K562 (cell line): ENCODE data around the gene ULK1. TPM values are rescaled to one million over a fixed set of nuclear protein-coding genes. Genes with fewer than 3 reads are reported as not detected.

Experiments used
- ATAC-seq: fragments of 200-7000 bp; cut with Tn5 transposase; 3 replicates; pipeline ENCODE4 v1.9.1; 2020; ENCODE audit warnings: moderate library complexity
- BruUV-seq: library from RNA; stranded (reverse); fragments of 400-500 nt; replicated peaks from 2 replicates; lab custom pipeline; 2021; lab: Mats Ljungman, UMichigan
- CTCF ChIA-PET: fragments of 300-600 bp; formaldehyde crosslinking; extraction: SDS; loops from one replicate; lab custom pipeline; 2021; ENCODE audit warnings: low intra/inter-chr PET ratio; lab: Yijun Ruan, JAX
- POLR2A ChIA-PET: fragments of 300-600, 350-650 bp; sonication (Branson Sonifier 250); formaldehyde crosslinking; extraction: SDS; loops from one replicate; lab custom pipeline; 2021; ENCODE audit warnings: antibody characterized with exemption, inconsistent platforms; lab: Yijun Ruan, JAX
- DNase-seq, 4 experiments: peaks; one replicate each; pipeline versions ENCODE4 v3.0.0 to v3.0.0-alpha.2; 2011 to 2018; ENCODE audit warnings: low spot score in 3 of 4, mixed read lengths in 3 of 4; ENCODE audit errors: extremely low read depth in 1 of 4
- FAIRE-seq: peaks from 2 replicates; lab custom pipeline; 2011; peaks lifted over from hg19 to GRCh38; lab: Jason Lieb, UNC
- H2AFZ ChIP-seq: 2 replicates; pipeline ENCODE4 v1.6.0; 2011; ENCODE audit warnings: low read depth, low read length, control low read depth, inconsistent platforms
- H3K27ac ChIP-seq: fragments of 200-600 bp; 3 replicates; pipeline ENCODE4 v1.8.0; 2011; ENCODE audit warnings: low read depth, mild to moderate bottlenecking, control low read depth, inconsistent platforms, low read length, moderate library complexity, mixed read lengths; ENCODE audit errors: extremely low read depth
- H3K27me3 ChIP-seq, 2 experiments: fragments of 300-600 bp in 1 of 2; 2 replicates in 1 of 2; 3 replicates in 1 of 2; pipeline versions ENCODE4 v1.6.0 to v1.8.0; 2011; ENCODE audit warnings: inconsistent platforms in 2 of 2, low read length in 2 of 2, mild to moderate bottlenecking in 1 of 2, mixed read lengths in 1 of 2, moderate library complexity in 1 of 2; ENCODE audit not compliant: control insufficient read depth in 2 of 2, insufficient read depth in 2 of 2
- H3K36me3 ChIP-seq: fragments of 300-600 bp; 3 replicates; pipeline ENCODE4 v1.8.0; 2011; ENCODE audit warnings: mild to moderate bottlenecking, low read length, inconsistent platforms; ENCODE audit not compliant: control insufficient read depth, insufficient read depth
- H3K4me1 ChIP-seq, 2 experiments: fragments of 200-600 bp in 1 of 2; replicated peaks in 1 of 2; 2 replicates in 1 of 2; 3 replicates in 1 of 2; pipeline versions ENCODE4 v1.5.1 to v1.8.0; 2011; ENCODE audit warnings: inconsistent platforms in 2 of 2, low read length in 2 of 2, mild to moderate bottlenecking in 1 of 2, mixed read lengths in 1 of 2, moderate library complexity in 1 of 2; ENCODE audit not compliant: control insufficient read depth in 2 of 2, insufficient read depth in 2 of 2
- H3K4me2 ChIP-seq: 2 replicates; pipeline ENCODE4 v1.6.1; 2011; ENCODE audit warnings: low read length, control low read depth, inconsistent platforms, mixed read lengths; ENCODE audit not compliant: insufficient read depth
- H3K4me3 ChIP-seq: fragments of 200-600 bp; sonication (generic), shearing (Covaris generic); 2 replicates; pipeline ENCODE4 v1.5.1; 2016; ENCODE audit warnings: control low read depth, inconsistent platforms
- H3K79me2 ChIP-seq: fragments of 200-600 bp; 3 replicates; pipeline ENCODE4 v1.8.0; 2011; ENCODE audit warnings: low read length, inconsistent platforms; ENCODE audit not compliant: control insufficient read depth, insufficient read depth
- H3K9ac ChIP-seq, 2 experiments: 2 replicates each; pipeline versions ENCODE4 v1.6.0 to v1.6.1; 2011; ENCODE audit warnings: low read depth in 2 of 2, low read length in 2 of 2, control low read depth in 1 of 2, inconsistent platforms in 1 of 2, mild to moderate bottlenecking in 1 of 2, mixed read lengths in 1 of 2; ENCODE audit not compliant: insufficient read depth in 1 of 2
- H3K9me1 ChIP-seq: one replicate; pipeline ENCODE4 v1.6.0; 2011; ENCODE audit warnings: inconsistent platforms, mild to moderate bottlenecking, low read length, moderate library complexity; ENCODE audit not compliant: control insufficient read depth, insufficient read depth
- H3K9me3 ChIP-seq: replicated peaks from 2 replicates; pipeline ENCODE4 v1.5.1; 2011; ENCODE audit warnings: low read depth, low read length, inconsistent platforms; ENCODE audit not compliant: control insufficient read depth, insufficient read depth
- H4K20me1 ChIP-seq: replicated peaks from 2 replicates; pipeline ENCODE4 v1.6.1; 2011; ENCODE audit warnings: low read length, inconsistent platforms, mixed read lengths; ENCODE audit not compliant: control insufficient read depth, insufficient read depth
- CBX2 ChIP-seq: fragments of 200-600 bp; sonication (generic); IDR thresholded peaks from one replicate; pipeline ENCODE4 v1.6.1; 2012; ENCODE audit warnings: mild to moderate bottlenecking, low read length, inconsistent platforms; ENCODE audit not compliant: insufficient read depth, poor library complexity, severe bottlenecking
- NR2C1 ChIP-seq, 2 experiments: fragments of 450-650 bp; IDR thresholded peaks; 2 replicates each; pipeline ENCODE4 v1.6.1; 2017; ENCODE audit warnings: mild to moderate bottlenecking in 2 of 2, antibody characterized with exemption in 1 of 2, inconsistent platforms in 1 of 2, missing compliant biosample characterization in 1 of 2, missing genetic modification characterization in 1 of 2
- RBFOX2 ChIP-seq: fragments of 200-400 bp; formaldehyde crosslinking; IDR thresholded peaks from 2 replicates; pipeline ENCODE4 v1.6.1; 2017; ENCODE audit warnings: low read depth, mild to moderate bottlenecking, low read length, moderate library complexity
- RBM25 ChIP-seq: fragments of 200-400 bp; formaldehyde crosslinking; IDR thresholded peaks from 2 replicates; pipeline ENCODE4 v1.6.1; 2018; ENCODE audit warnings: low read length, low read depth, moderate library complexity; ENCODE audit not compliant: severe bottlenecking
- XRCC3 ChIP-seq: fragments of 450-650 bp; IDR thresholded peaks from 2 replicates; pipeline ENCODE4 v1.6.1; 2017; ENCODE audit warnings: mild to moderate bottlenecking, moderate library complexity
- ZNF445 ChIP-seq: fragments of 250-450 bp; sonication (Bioruptor Pico); IDR thresholded peaks from 2 replicates; pipeline ENCODE4 v1.4.0; 2020; ENCODE audit warnings: low read depth, mild to moderate bottlenecking, moderate library complexity
- WGBS: fragments of 100-300 bp; shearing (Covaris generic); methylation state at CpG from one replicate; pipeline ENCODE4 v1.1.6; 2016; ENCODE audit warnings: low coverage, mixed read lengths; ENCODE audit not compliant: insufficient coverage; ENCODE audit errors: missing lambda C conversion rate; 5-methylcytosine and 5-hydroxymethylcytosine counted together
- in situ Hi-C: fragments of 300-500 bp; cut with MboI; formaldehyde crosslinking; loops from 4 replicates; pipeline ENCODE4 v1.15.0; 2018; ENCODE audit warnings: inconsistent platforms, mixed read lengths
- intact Hi-C: fragments of 100-400 bp; cut with micrococcal nuclease; formaldehyde crosslinking; loops from 2 replicates; pipeline ENCODE4 v1.14.2; 2022
- polyA plus RNA-seq, 8 experiments: library from polyadenylated mRNA; depleted of rRNA in 4 of 8; stranded (reverse) in 5 of 8; unstranded in 3 of 8; fragments of >200 nt; fragmentation: Nextera tagmentation in 2 of 8; fragmentation: Illumina TruSeq in 1 of 8; extraction: Ambion mirVana in 2 of 8; extraction: Trizol in 1 of 8; gene quantifications; 2 replicates each; pipeline versions ENCODE4 v1.2.1 to v1.2.3, GENCODE V29; 2011 to 2014; ENCODE audit warnings: inconsistent platforms in 1 of 8, missing spikeins in 1 of 8
- total RNA-seq, 7 experiments: library from RNA; depleted of rRNA in 6 of 7; stranded (reverse); fragments of >200 nt in 6 of 7; fragmentation: Illumina TruSeq in 2 of 7; extraction: Trizol in 2 of 7; gene quantifications; 2 replicates each; pipeline versions ENCODE4 v1.2.1 to v1.2.3, GENCODE V29; 2011 to 2021; ENCODE audit warnings: low replicate concordance in 1 of 7

ULK1 gene
- total and polyA plus RNA-seq, 9 of the 15 experiments (the other 6 are each of a cell fraction or from before 2014, with no cell fraction given), result 0.15 to 29.4 (median 2.5) TPM

GRCh38 chr12:131862084-131862441, 32.4 kb upstream of the ULK1 start:
- no TSS peak for BruUV-seq
- H3K4me3 ChIP-seq, result no peak overlapping the region
- H3K9me1 ChIP-seq, result no peaks in the 10 kb centered on the region
- TF ChIP-seq RBFOX2 (0 out of 2 replicates have a peak, but pooled peaks have one; percentile 6), XRCC3 (no peak), ZNF445 (CRISPR knock-in tag) (no peak), CBX2 (no peak), NR2C1 (IDR thresholded peaks at IDR 0.05) (no peak), NR2C1 (tag; IDR thresholded peaks at IDR 0.05) (0 out of 2 replicates have a peak, but pooled peaks have one; percentile 12), RBM25 (peak; percentile 62)
- H3K4me2 ChIP-seq, result no peak overlapping the region
- H3K9ac ChIP-seq, result no peak overlapping the region
- ChIA-PET CTCF (no interaction called here), POLR2A (interaction anchor here (1.4 to 3.2 kb wide), 3 partner anchors 8 to 67 kb away, joined by 5 to 11 read pairs (median 7); partner anchors contain the start of gene PUS1)
- no peaks in the 10 kb centered on the region for H3K36me3 ChIP-seq
- H3K27me3 ChIP-seq, result no peaks in the 10 kb centered on the region
- peak overlapping the region; percentile 80; the same call in 1 of the 2 replicates for H2AFZ ChIP-seq
- H3K79me2 ChIP-seq, result no peaks in the 10 kb centered on the region
- no peak for DNase-seq
- intact Hi-C loops (no loop called here), in situ Hi-C loops (no loop called here)
- no peak for ATAC-seq
- peaks cover 26 to 47% of the 10 kb centered on the region in 2 experiments; a peak in 4 of 5 replicates for H3K4me1 ChIP-seq
- no peak for FAIRE-seq
- no peaks in the 10 kb centered on the region for H3K9me3 ChIP-seq
- WGBS, result 46% methylated on average over 4 of the region's 4 CpGs
- H3K27ac ChIP-seq, result no peak overlapping the region; the same call in 2 of the 3 replicates
- no peaks in the 10 kb centered on the region for H4K20me1 ChIP-seq
